SH-SY5Y (cell line): ENCODE measurements around the gene CFAP77.

Experiments
- GATA2 ChIP-seq: IDR thresholded peaks from 2 replicates; pipeline ENCODE4 v1.6.1; 2011; ENCODE audit warnings: mild to moderate bottlenecking, low read depth, low read length
- GATA3 ChIP-seq: IDR thresholded peaks from 2 replicates; pipeline ENCODE4 v1.6.1; 2011; ENCODE audit warnings: low read depth, mild to moderate bottlenecking, low read length, moderate library complexity

GRCh38 chr9:132404228-132404881 is 5.7 kb upstream of the CFAP77 start:
- TF ChIP-seq GATA2 (no peak), GATA3 (no peak)
